Astrocyte (in vitro differentiated cells and primary cell): ENCODE measurements around the gene COL19A1. TPM values are rescaled to one million over a fixed set of nuclear protein-coding genes. Genes with fewer than 3 reads are reported as not detected.

Experiments
- DNase-seq: peaks from one replicate; pipeline ENCODE4 v3.0.0-alpha.2; 2010; ENCODE audit warnings: low read depth
- FAIRE-seq: peaks from 2 replicates; lab custom pipeline; 2011; peaks lifted over from hg19 to GRCh38; lab: Jason Lieb, UNC
- H2AFZ ChIP-seq: 2 replicates; pipeline ENCODE4 v1.6.0; 2012; ENCODE audit warnings: low read depth, low read length, inconsistent platforms
- H3K27ac ChIP-seq: 2 replicates; pipeline ENCODE4 v1.5.1; 2011; ENCODE audit warnings: low read depth, low read length, inconsistent platforms
- H3K27me3 ChIP-seq: 2 replicates; pipeline ENCODE4 v1.6.0; 2011; ENCODE audit warnings: low read length, inconsistent platforms; ENCODE audit not compliant: insufficient read depth
- H3K36me3 ChIP-seq: 2 replicates; pipeline ENCODE4 v1.5.1; 2011; ENCODE audit warnings: low read length, inconsistent platforms; ENCODE audit not compliant: insufficient read depth
- H3K4me1 ChIP-seq: 2 replicates; pipeline ENCODE4 v1.5.1; 2011; ENCODE audit warnings: low read length, inconsistent platforms; ENCODE audit not compliant: insufficient read depth
- H3K4me2 ChIP-seq: 2 replicates; pipeline ENCODE4 v1.6.0; 2012; ENCODE audit warnings: low read length, inconsistent platforms
- H3K4me3 ChIP-seq: 2 replicates; pipeline ENCODE4 v1.5.1; 2011; ENCODE audit warnings: low read depth, mild to moderate bottlenecking, low read length, inconsistent platforms; ENCODE audit not compliant: insufficient read depth
- H3K79me2 ChIP-seq: 2 replicates; pipeline ENCODE4 v1.6.0; 2012; ENCODE audit warnings: mild to moderate bottlenecking, low read length, inconsistent platforms; ENCODE audit not compliant: insufficient read depth
- H3K9ac ChIP-seq: 2 replicates; pipeline ENCODE4 v1.6.0; 2012; ENCODE audit warnings: mild to moderate bottlenecking, low read length, inconsistent platforms
- H3K9me3 ChIP-seq: 2 replicates; pipeline ENCODE4 v1.5.1; 2012; ENCODE audit warnings: low read depth, mild to moderate bottlenecking, low read length, inconsistent platforms; ENCODE audit not compliant: insufficient read depth
- H4K20me1 ChIP-seq: 2 replicates; pipeline ENCODE4 v1.6.0; 2012; ENCODE audit warnings: low read length, inconsistent platforms; ENCODE audit not compliant: insufficient read depth
- H3K27ac Mint-ChIP-seq: one replicate; pipeline ENCODE4 v1.8.0; 2021; ENCODE audit warnings: mild to moderate bottlenecking, mixed read lengths; ENCODE audit not compliant: unreplicated experiment
- H3K27me3 Mint-ChIP-seq: one replicate; pipeline ENCODE4 v1.8.0; 2021; ENCODE audit warnings: low read depth, mixed read lengths; ENCODE audit not compliant: unreplicated experiment
- H3K36me3 Mint-ChIP-seq: one replicate; pipeline ENCODE4 v1.8.0; 2021; ENCODE audit warnings: low read depth, mixed read lengths; ENCODE audit not compliant: unreplicated experiment
- H3K4me1 Mint-ChIP-seq: one replicate; pipeline ENCODE4 v1.8.0; 2021; ENCODE audit warnings: low read depth, mixed read lengths; ENCODE audit not compliant: unreplicated experiment
- H3K4me3 Mint-ChIP-seq: one replicate; pipeline ENCODE4 v1.8.0; 2021; ENCODE audit warnings: mild to moderate bottlenecking, moderate library complexity, mixed read lengths; ENCODE audit not compliant: unreplicated experiment
- H3K9me3 Mint-ChIP-seq: one replicate; pipeline ENCODE4 v1.8.0; 2021; ENCODE audit warnings: mild to moderate bottlenecking, mixed read lengths; ENCODE audit not compliant: unreplicated experiment
- EZH2 ChIP-seq: IDR thresholded peaks from 2 replicates; pipeline ENCODE4 v1.6.1; 2012; ENCODE audit warnings: mild to moderate bottlenecking, low read length, inconsistent platforms; ENCODE audit not compliant: insufficient read depth
- total RNA-seq: library from RNA; stranded (reverse); gene quantifications from 2 replicates; pipeline ENCODE4 v1.2.1, GENCODE V29; 2021
- TF ChIP-seq, protein P1 (sequence below): IDR thresholded peaks from 2 replicates; pipeline ENCODE4 v1.5.1; 2011; ENCODE audit warnings: low read depth, mild to moderate bottlenecking, inconsistent platforms, low read length, moderate library complexity; ENCODE audit not compliant: insufficient read depth

COL19A1 gene
- total RNA-seq, 1 donor from 2014 or later, result 0.18 TPM

DNA sequence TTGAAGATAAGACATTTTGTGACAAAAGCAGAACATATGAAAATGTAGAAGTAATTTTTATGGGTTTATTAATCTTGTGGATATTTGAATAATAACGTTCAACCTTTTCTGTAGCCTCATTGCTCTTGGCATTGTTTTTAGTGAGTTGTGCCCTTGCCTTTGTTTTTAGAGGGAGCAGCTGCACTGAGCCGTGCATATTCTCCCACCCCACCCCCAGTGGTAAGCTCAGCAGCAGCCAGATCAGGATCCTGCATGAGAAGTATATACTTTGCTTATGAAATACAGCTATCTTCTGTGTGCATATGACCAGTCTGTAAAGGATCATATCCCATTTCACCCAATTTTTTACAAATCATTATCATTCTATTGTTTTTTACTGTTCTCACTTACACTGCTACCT is 252.3 kb downstream of the COL19A1 start:
- Histone ChIP-seq H3K79me2 (no peaks in the 10 kb centered on the region), H4K20me1 (no peaks in the 10 kb centered on the region), H3K4me2 (no peak overlapping the region), H3K9me3 (no peaks in the 10 kb centered on the region), H3K27me3 (peaks cover 2% of the 10 kb centered on the region), H3K9ac (no peak overlapping the region), H3K4me1 (no peaks in the 10 kb centered on the region), H3K4me3 (no peak overlapping the region), H2AFZ (no peak overlapping the region), H3K27ac (no peak overlapping the region), H3K36me3 (no peaks in the 10 kb centered on the region)
- Mint-ChIP-seq H3K36me3 (no peaks in the 10 kb centered on the region), H3K9me3 (no peaks in the 10 kb centered on the region), H3K27me3 (no peaks in the 10 kb centered on the region), H3K27ac (no peak overlapping the region), H3K4me1 (no peaks in the 10 kb centered on the region), H3K4me3 (no peak overlapping the region)
- no peak for FAIRE-seq
- no peak for TF ChIP-seq EZH2
- TF ChIP-seq, protein P1, sequence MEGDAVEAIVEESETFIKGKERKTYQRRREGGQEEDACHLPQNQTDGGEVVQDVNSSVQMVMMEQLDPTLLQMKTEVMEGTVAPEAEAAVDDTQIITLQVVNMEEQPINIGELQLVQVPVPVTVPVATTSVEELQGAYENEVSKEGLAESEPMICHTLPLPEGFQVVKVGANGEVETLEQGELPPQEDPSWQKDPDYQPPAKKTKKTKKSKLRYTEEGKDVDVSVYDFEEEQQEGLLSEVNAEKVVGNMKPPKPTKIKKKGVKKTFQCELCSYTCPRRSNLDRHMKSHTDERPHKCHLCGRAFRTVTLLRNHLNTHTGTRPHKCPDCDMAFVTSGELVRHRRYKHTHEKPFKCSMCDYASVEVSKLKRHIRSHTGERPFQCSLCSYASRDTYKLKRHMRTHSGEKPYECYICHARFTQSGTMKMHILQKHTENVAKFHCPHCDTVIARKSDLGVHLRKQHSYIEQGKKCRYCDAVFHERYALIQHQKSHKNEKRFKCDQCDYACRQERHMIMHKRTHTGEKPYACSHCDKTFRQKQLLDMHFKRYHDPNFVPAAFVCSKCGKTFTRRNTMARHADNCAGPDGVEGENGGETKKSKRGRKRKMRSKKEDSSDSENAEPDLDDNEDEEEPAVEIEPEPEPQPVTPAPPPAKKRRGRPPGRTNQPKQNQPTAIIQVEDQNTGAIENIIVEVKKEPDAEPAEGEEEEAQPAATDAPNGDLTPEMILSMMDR, result no peak
- no peak for DNase-seq

DNA sequence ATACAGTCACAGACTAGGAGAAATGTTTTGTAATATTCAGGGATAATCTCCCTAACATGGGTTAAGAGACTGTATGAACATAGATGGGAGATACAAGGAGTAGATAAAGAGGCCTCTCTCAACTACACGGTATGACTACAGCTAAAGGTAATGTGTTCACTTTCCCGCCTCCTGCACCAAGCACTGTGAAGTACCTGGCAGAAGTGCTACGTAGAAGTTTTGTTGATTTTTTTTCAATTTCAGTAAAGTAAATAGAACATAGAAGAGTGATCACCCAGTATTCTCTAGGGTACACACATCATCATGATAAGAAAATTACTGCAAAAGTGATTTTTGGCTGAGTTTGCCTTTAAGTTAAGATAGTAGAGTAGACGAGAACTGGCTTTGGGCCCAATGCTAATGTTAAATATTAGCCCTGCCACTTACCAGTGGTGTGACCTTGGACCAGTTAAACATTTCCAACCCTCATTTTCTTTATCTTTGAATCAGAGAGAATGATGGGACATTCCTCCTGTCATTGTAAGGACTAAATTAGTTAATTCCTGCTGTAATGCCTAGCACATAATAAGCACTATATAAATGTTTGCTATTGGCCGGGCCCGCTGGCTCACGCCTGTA is 253.0 kb downstream of the COL19A1 start:
- FAIRE-seq (no peak), DNase-seq (no peak)
- Histone ChIP-seq H4K20me1 (no peaks in the 10 kb centered on the region), H3K4me3 (no peak overlapping the region), H3K4me2 (no peak overlapping the region), H3K27ac (no peak overlapping the region), H3K79me2 (no peaks in the 10 kb centered on the region), H2AFZ (no peak overlapping the region), H3K9ac (no peak overlapping the region), H3K36me3 (no peaks in the 10 kb centered on the region), H3K9me3 (no peaks in the 10 kb centered on the region), H3K27me3 (peaks cover 2% of the 10 kb centered on the region), H3K4me1 (no peaks in the 10 kb centered on the region)
- Mint-ChIP-seq H3K4me3 (no peak overlapping the region), H3K4me1 (no peaks in the 10 kb centered on the region), H3K27me3 (no peaks in the 10 kb centered on the region), H3K27ac (no peak overlapping the region), H3K9me3 (no peaks in the 10 kb centered on the region), H3K36me3 (no peaks in the 10 kb centered on the region)
- TF ChIP-seq, protein P1, result no peak
- TF ChIP-seq EZH2, result no peak

- TF ChIP-seq EZH2, result no peak
- TF ChIP-seq, protein P1, result no peak
- no peaks in the 10 kb centered on the region for H3K27me3 ChIP-seq
- H3K36me3 Mint-ChIP-seq, result no peaks in the 10 kb centered on the region
- no peak overlapping the region for H3K4me3 ChIP-seq
- H2AFZ ChIP-seq, result no peak overlapping the region
- DNase-seq, result no peak
- H3K27ac Mint-ChIP-seq, result no peak overlapping the region
- H3K4me3 Mint-ChIP-seq, result no peak overlapping the region
- no peaks in the 10 kb centered on the region for H3K79me2 ChIP-seq
- no peak overlapping the region for H3K9ac ChIP-seq
- H3K27ac ChIP-seq, result no peak overlapping the region
- H3K36me3 ChIP-seq, result no peaks in the 10 kb centered on the region
- H4K20me1 ChIP-seq, result no peaks in the 10 kb centered on the region
- FAIRE-seq, result no peak
- no peaks in the 10 kb centered on the region for H3K9me3 ChIP-seq
- no peaks in the 10 kb centered on the region for H3K9me3 Mint-ChIP-seq
- peaks cover 3% of the 10 kb centered on the region for H3K4me1 ChIP-seq
- no peaks in the 10 kb centered on the region for H3K27me3 Mint-ChIP-seq
- peaks cover 5% of the 10 kb centered on the region for H3K4me1 Mint-ChIP-seq
- H3K4me2 ChIP-seq, result no peak overlapping the region
These were observed 258.1 kb downstream of the COL19A1 start for GRCh38 chr6:70124443-70124842.
